Body of pancreas (tissue), 4 donors: Measurements from ENCODE around the gene SRBD1.

Source experiments
- POLR2A ChIP-seq, 3 donors: fragments of 450-650 bp; IDR thresholded peaks; one replicate each; pipeline ENCODE4 v1.6.1; 2016; ENCODE audit warnings: antibody characterized with exemption in 3 of 3, mild to moderate bottlenecking in 2 of 3
- TF ChIP-seq, protein P1 (sequence below), 7 experiments: fragments of 450-650 bp in 4 of 7; fragments of 200-600 bp in 3 of 7; sonication (generic) in 3 of 7; IDR thresholded peaks; one replicate each; pipeline ENCODE4 v1.5.1; 2016 to 2019; ENCODE audit warnings: antibody characterized with exemption in 7 of 7

- TF ChIP-seq, protein P1, sequence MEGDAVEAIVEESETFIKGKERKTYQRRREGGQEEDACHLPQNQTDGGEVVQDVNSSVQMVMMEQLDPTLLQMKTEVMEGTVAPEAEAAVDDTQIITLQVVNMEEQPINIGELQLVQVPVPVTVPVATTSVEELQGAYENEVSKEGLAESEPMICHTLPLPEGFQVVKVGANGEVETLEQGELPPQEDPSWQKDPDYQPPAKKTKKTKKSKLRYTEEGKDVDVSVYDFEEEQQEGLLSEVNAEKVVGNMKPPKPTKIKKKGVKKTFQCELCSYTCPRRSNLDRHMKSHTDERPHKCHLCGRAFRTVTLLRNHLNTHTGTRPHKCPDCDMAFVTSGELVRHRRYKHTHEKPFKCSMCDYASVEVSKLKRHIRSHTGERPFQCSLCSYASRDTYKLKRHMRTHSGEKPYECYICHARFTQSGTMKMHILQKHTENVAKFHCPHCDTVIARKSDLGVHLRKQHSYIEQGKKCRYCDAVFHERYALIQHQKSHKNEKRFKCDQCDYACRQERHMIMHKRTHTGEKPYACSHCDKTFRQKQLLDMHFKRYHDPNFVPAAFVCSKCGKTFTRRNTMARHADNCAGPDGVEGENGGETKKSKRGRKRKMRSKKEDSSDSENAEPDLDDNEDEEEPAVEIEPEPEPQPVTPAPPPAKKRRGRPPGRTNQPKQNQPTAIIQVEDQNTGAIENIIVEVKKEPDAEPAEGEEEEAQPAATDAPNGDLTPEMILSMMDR (IDR thresholded peaks at IDR 0.05) = no peak
- no peak for TF ChIP-seq POLR2A (IDR thresholded peaks at IDR 0.05)
Measured at GRCh38 chr2:45648636-45649035, 37.6 kb upstream of the SRBD1 start.
